ENCODE measurements around the gene LRRC57. TPM values are rescaled to one million over a fixed set of nuclear protein-coding genes. Genes with fewer than 3 reads are reported as not detected.

LRRC57 gene
- total RNA-seq, 2 experiments from 2014 or later: 13.7 to 15.1 TPM

DNA sequence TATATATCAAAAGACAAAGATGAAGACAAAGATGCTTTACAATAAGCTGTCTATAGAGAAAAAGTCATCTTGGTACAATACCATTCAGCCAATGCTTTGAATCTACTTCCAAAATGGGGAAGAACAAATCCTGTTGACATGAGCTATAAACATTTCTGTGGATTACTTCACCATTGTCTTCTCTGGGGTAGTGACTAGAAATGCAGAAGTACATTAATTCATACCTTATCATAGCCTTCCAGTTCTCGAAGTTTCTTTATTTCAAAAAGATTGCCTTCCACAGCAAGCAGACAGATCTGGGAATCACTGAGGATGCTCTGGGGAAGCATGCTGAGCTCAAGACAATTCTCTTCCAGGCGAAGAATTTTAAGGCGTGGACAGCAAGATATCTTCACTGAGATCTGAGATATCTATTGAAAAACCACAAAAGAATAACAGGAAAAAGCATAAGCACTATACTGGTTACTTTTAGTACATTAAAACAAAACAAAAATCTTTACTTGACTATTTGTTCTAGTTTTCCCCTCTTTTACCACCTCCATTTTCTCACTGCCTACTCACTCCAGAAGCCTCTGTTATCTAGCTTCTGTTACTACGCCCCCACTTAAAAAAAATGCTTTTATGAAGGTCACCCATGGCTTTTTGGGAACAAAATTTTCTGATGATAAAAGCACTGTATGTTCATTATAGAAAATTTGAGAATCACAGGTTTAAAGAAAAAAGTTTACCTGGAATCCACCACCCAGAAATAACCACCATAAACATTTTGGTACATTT lies 3.6 kb downstream of the LRRC57 start:
- no peak for DNase-seq
- H3K36me3 Mint-ChIP-seq (ENCODE audit: low read depth): peaks cover 14% of the 10 kb centered on the region
- H3K27me3 Mint-ChIP-seq: no peaks in the 10 kb centered on the region
- TF ChIP-seq, protein P1, sequence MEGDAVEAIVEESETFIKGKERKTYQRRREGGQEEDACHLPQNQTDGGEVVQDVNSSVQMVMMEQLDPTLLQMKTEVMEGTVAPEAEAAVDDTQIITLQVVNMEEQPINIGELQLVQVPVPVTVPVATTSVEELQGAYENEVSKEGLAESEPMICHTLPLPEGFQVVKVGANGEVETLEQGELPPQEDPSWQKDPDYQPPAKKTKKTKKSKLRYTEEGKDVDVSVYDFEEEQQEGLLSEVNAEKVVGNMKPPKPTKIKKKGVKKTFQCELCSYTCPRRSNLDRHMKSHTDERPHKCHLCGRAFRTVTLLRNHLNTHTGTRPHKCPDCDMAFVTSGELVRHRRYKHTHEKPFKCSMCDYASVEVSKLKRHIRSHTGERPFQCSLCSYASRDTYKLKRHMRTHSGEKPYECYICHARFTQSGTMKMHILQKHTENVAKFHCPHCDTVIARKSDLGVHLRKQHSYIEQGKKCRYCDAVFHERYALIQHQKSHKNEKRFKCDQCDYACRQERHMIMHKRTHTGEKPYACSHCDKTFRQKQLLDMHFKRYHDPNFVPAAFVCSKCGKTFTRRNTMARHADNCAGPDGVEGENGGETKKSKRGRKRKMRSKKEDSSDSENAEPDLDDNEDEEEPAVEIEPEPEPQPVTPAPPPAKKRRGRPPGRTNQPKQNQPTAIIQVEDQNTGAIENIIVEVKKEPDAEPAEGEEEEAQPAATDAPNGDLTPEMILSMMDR (IDR thresholded peaks at IDR 0.05): no peak
- intact Hi-C loops (cut with micrococcal nuclease): no loop called here
- ChIA-PET POLR2A (interaction anchor here (2.4 kb wide), 1 partner anchor 54 kb away, joined by 8 read pairs; the partner anchor contains the start of gene ZNF106), CTCF (interaction anchor here (1.0 kb wide), 1 partner anchor 73 kb away, joined by 3 read pairs; no protein-coding TSS in a partner anchor)
- H3K4me3 Mint-ChIP-seq: no peak overlapping the region
- H3K4me1 Mint-ChIP-seq (ENCODE audit: low read depth): peaks cover 33% of the 10 kb centered on the region
- no peak overlapping the region for H3K27ac Mint-ChIP-seq
- H3K9me3 Mint-ChIP-seq: no peaks in the 10 kb centered on the region
- ATAC-seq: no peak

DNA sequence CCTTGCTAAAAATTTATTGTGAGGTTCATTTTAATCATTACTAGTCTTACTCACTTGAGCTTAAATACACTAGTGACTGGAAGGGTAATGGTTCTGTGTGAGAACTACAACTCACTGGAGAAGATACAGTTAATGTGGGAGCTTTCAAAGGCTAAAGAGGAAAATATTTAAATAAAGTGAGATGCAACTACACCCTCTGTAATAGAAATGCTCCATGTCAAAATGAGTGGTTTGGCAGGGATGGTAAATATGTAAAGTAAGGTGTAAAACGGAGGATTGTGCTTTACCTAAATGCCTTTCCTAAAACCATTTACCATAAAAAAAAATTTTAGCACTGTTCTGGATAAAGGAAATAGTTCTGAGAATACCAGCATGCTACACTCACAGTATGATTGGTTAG lies 15.3 kb downstream of the LRRC57 start:
- intact Hi-C loops (cut with micrococcal nuclease): no loop called here
- no peaks in the 10 kb centered on the region for H3K9me3 Mint-ChIP-seq
- H3K27me3 Mint-ChIP-seq: no peaks in the 10 kb centered on the region
- TF ChIP-seq, protein P1 (IDR thresholded peaks at IDR 0.05): no peak
- no peak for DNase-seq
- ATAC-seq: no peak
- no peak overlapping the region for H3K4me3 Mint-ChIP-seq
- ChIA-PET POLR2A (no interaction called here), CTCF (interaction anchor here (0.9 kb wide), 1 partner anchor 20 kb away, joined by 4 read pairs; no protein-coding TSS in a partner anchor)
- no peaks in the 10 kb centered on the region for H3K4me1 Mint-ChIP-seq (ENCODE audit: low read depth)
- no peak overlapping the region for H3K27ac Mint-ChIP-seq
- peaks cover 8% of the 10 kb centered on the region for H3K36me3 Mint-ChIP-seq (ENCODE audit: low read depth)

DNA sequence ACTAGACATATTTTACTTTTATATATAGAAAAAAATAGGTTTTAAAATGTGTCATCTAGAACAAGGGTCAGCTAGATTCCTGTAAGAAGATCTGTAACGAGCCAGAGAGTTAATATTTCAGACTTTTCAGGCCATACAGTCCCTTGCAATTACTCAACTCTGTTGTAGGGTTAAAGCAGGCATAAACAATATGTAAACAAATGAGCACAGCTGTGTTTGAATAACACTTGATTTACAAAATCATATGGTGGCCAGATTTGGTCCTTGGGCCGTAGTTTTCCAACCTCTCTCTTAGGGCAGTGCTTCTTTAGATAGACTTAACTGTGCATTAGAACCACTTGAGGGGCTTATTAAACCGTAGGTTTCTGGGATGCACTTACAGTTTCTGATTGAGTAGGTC lies 19.6 kb downstream of the LRRC57 start:
- no peak overlapping the region for H3K4me3 Mint-ChIP-seq
- CTCF ChIA-PET: interaction anchor here (0.8 kb wide), 1 partner anchor 121 kb away, joined by 3 read pairs; no protein-coding TSS in a partner anchor

DNA sequence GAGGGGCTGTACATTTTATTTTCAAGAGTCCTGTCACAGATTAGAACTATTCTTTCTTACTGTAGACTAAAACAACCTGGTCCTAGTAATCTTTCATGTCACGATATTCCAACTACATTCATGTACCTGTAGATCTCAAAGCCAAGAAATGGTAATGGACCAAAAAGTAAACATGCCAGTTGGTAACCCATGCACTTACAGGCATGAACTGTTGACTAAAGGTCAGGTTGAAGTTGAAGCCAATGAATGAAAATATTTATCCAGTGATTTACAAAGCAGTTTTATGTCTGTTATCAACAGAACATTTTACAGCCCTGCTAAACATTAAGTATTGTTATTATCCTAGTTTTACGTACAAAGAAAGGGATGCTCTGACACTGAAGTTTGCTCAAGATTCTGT lies 25.3 kb downstream of the LRRC57 start:
- Mint-ChIP-seq H3K27me3 (no peaks in the 10 kb centered on the region), H3K4me3 (no peak overlapping the region), H3K27ac (no peak overlapping the region), H3K4me1 (ENCODE audit: low read depth) (no peaks in the 10 kb centered on the region), H3K9me3 (no peaks in the 10 kb centered on the region), H3K36me3 (ENCODE audit: low read depth) (peaks cover 11% of the 10 kb centered on the region)
- DNase-seq: no peak
- ATAC-seq: no peak
- intact Hi-C loops (cut with micrococcal nuclease): no loop called here
- TF ChIP-seq, protein P1 (IDR thresholded peaks at IDR 0.05): no peak
- CTCF ChIA-PET: no interaction called here
- POLR2A ChIA-PET: no interaction called here

More for the DNA sequence above, 19.6 kb downstream of the LRRC57 start:
- POLR2A ChIA-PET: no interaction called here
- no peak for DNase-seq
- Mint-ChIP-seq H3K27ac (no peak overlapping the region), H3K36me3 (ENCODE audit: low read depth) (peaks cover 7% of the 10 kb centered on the region), H3K9me3 (no peaks in the 10 kb centered on the region), H3K27me3 (no peaks in the 10 kb centered on the region), H3K4me1 (ENCODE audit: low read depth) (no peaks in the 10 kb centered on the region)
- TF ChIP-seq, protein P1 (IDR thresholded peaks at IDR 0.05): no peak
- intact Hi-C loops (cut with micrococcal nuclease): no loop called here
- ATAC-seq: no peak

DNA sequence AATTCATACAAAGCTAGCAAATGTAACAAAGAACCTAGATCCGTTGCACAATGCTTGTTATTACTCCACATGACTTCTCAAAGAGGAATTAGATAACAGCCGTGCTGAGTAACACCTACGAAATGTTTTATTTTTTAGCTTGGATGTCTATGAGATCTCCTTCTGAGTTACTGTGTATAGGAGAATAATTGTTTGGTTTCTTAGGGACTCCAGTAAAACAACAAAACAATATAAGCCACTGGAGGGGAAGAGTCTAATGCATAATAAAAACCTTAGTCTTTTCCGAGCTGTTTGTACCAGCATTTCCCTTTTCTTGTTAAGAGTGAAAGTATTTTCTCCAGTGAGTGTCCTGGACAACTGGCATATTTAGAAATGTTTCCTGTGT lies 37.6 kb downstream of the LRRC57 start:
- Mint-ChIP-seq H3K27me3 (no peaks in the 10 kb centered on the region), H3K27ac (no peak overlapping the region)
- POLR2A ChIA-PET: no interaction called here

More for the DNA sequence above, 37.6 kb downstream of the LRRC57 start:
- H3K9me3 Mint-ChIP-seq: no peaks in the 10 kb centered on the region
- TF ChIP-seq, protein P1 (IDR thresholded peaks at IDR 0.05): no peak
- CTCF ChIA-PET: no interaction called here
- intact Hi-C loops (cut with micrococcal nuclease): no loop called here
- no peak overlapping the region for H3K4me3 Mint-ChIP-seq
- no peaks in the 10 kb centered on the region for H3K4me1 Mint-ChIP-seq (ENCODE audit: low read depth)
- no peak for DNase-seq
- peaks cover 11% of the 10 kb centered on the region for H3K36me3 Mint-ChIP-seq (ENCODE audit: low read depth)
- no peak for ATAC-seq
